H9 (cell line): ENCODE results near the gene MSANTD2. TPM values are rescaled to one million over a fixed set of nuclear protein-coding genes. Genes with fewer than 3 reads are reported as not detected.

Experiments used
- DNase-seq: peaks from one replicate; pipeline ENCODE4 v3.0.0-alpha.2; 2017
- H2AFZ ChIP-seq: one replicate; pipeline ENCODE4 v1.6.1; 2013; ENCODE audit warnings: mild to moderate bottlenecking, low read length, control low read depth, moderate library complexity
- H2AK5ac ChIP-seq: 2 replicates; pipeline ENCODE4 v1.6.1; 2013; ENCODE audit warnings: low read length, control low read depth, mixed read lengths; ENCODE audit not compliant: insufficient read length
- H2BK120ac ChIP-seq: one replicate; pipeline ENCODE4 v1.6.1; 2013; ENCODE audit warnings: low read depth, mild to moderate bottlenecking, low read length, control low read depth, inconsistent platforms; ENCODE audit not compliant: poor library complexity, severe bottlenecking
- H2BK12ac ChIP-seq: 2 replicates; pipeline ENCODE4 v1.6.1; 2013; ENCODE audit warnings: low read length, control low read depth, mixed read lengths, low read depth; ENCODE audit not compliant: insufficient read length
- H2BK15ac ChIP-seq: 2 replicates; pipeline ENCODE4 v1.6.1; 2013; ENCODE audit warnings: low read depth, low read length, control low read depth
- H2BK20ac ChIP-seq: one replicate; pipeline ENCODE4 v1.6.1; 2013; ENCODE audit warnings: low read depth, mild to moderate bottlenecking, low read length, control low read depth, inconsistent platforms; ENCODE audit not compliant: poor library complexity, severe bottlenecking
- H2BK5ac ChIP-seq: 2 replicates; pipeline ENCODE4 v1.6.1; 2013; ENCODE audit warnings: low read length, control low read depth, mixed read lengths; ENCODE audit not compliant: insufficient read length
- H3K14ac ChIP-seq: 2 replicates; pipeline ENCODE4 v1.6.1; 2013; ENCODE audit warnings: low read length, control low read depth; ENCODE audit not compliant: insufficient read depth
- H3K18ac ChIP-seq: 2 replicates; pipeline ENCODE4 v1.6.1; 2013; ENCODE audit warnings: low read depth, mild to moderate bottlenecking, mixed read lengths, low read length, control low read depth; ENCODE audit not compliant: insufficient read length
- H3K23ac ChIP-seq: 2 replicates; pipeline ENCODE4 v1.6.1; 2013; ENCODE audit warnings: low read length, control low read depth, mixed read lengths, low read depth; ENCODE audit not compliant: insufficient read length
- H3K23me2 ChIP-seq: 2 replicates; pipeline ENCODE4 v1.6.1; 2013; ENCODE audit warnings: low read depth, mild to moderate bottlenecking, mixed read lengths, low read length, control low read depth; ENCODE audit not compliant: insufficient read length, poor library complexity, severe bottlenecking
- H3K27ac ChIP-seq: 2 replicates; pipeline ENCODE4 v1.5.1; 2013; ENCODE audit warnings: low read length, control low read depth, mixed read lengths, low read depth; ENCODE audit not compliant: insufficient read length
- H3K27me3 ChIP-seq: 2 replicates; pipeline ENCODE4 v1.6.1; 2013; ENCODE audit warnings: low read length, control low read depth, inconsistent platforms; ENCODE audit not compliant: insufficient read depth
- H3K4ac ChIP-seq: 2 replicates; pipeline ENCODE4 v1.6.1; 2013; ENCODE audit warnings: low read depth, mild to moderate bottlenecking, control low read depth, inconsistent platforms, low read length, moderate library complexity
- H3K4me1 ChIP-seq: 2 replicates; pipeline ENCODE4 v1.6.1; 2013; ENCODE audit warnings: low read length, control low read depth, inconsistent platforms; ENCODE audit not compliant: insufficient read depth
- H3K4me2 ChIP-seq: 2 replicates; pipeline ENCODE4 v1.6.1; 2013; ENCODE audit warnings: low read length, control low read depth, mixed read lengths; ENCODE audit not compliant: insufficient read length, insufficient read depth
- H3K56ac ChIP-seq: 2 replicates; pipeline ENCODE4 v1.6.1; 2013; ENCODE audit warnings: low read depth, mild to moderate bottlenecking, mixed read lengths, low read length, control low read depth; ENCODE audit not compliant: insufficient read length
- H3K79me1 ChIP-seq: 2 replicates; pipeline ENCODE4 v1.6.1; 2013; ENCODE audit warnings: low read depth, mild to moderate bottlenecking, moderate library complexity, low read length, control low read depth, inconsistent platforms; ENCODE audit not compliant: insufficient read depth, poor library complexity, severe bottlenecking
- H3K79me2 ChIP-seq: 2 replicates; pipeline ENCODE4 v1.6.1; 2013; ENCODE audit warnings: low read length, control low read depth, inconsistent platforms; ENCODE audit not compliant: insufficient read depth
- H3K9ac ChIP-seq: 2 replicates; pipeline ENCODE4 v1.6.1; 2013; ENCODE audit warnings: low read length, control low read depth, mixed read lengths; ENCODE audit not compliant: insufficient read length; ENCODE audit errors: extremely low read depth
- H3K9me3 ChIP-seq: one replicate; pipeline ENCODE4 v1.6.1; 2013; ENCODE audit warnings: low read depth, low read length, inconsistent platforms; ENCODE audit not compliant: control insufficient read depth
- H3T11ph ChIP-seq: one replicate; pipeline ENCODE4 v1.6.1; 2013; ENCODE audit warnings: mild to moderate bottlenecking, low read length, control low read depth, inconsistent platforms
- H4K20me1 ChIP-seq: one replicate; pipeline ENCODE4 v1.6.1; 2013; ENCODE audit not compliant: control insufficient read depth, insufficient read length, insufficient read depth
- H4K5ac ChIP-seq: 2 replicates; pipeline ENCODE4 v1.6.1; 2013; ENCODE audit warnings: low read depth, mild to moderate bottlenecking, mixed read lengths, low read length, control low read depth; ENCODE audit not compliant: insufficient read length
- H4K8ac ChIP-seq: replicated peaks from 2 replicates; pipeline ENCODE4 v1.6.1; 2013; ENCODE audit warnings: low read length, control low read depth, mixed read lengths, low read depth; ENCODE audit not compliant: insufficient read length
- H4K91ac ChIP-seq: 2 replicates; pipeline ENCODE4 v1.6.1; 2013; ENCODE audit warnings: low read depth, mild to moderate bottlenecking, moderate library complexity, mixed read lengths, low read length, control low read depth; ENCODE audit not compliant: insufficient read length
- H3K27ac Mint-ChIP-seq, 3 experiments: 2 replicates in 2 of 3; 3 replicates in 1 of 3; pipeline ENCODE4 v1.8.0; 2020 to 2021; ENCODE audit warnings: mixed read lengths in 3 of 3, mild to moderate bottlenecking in 1 of 3, moderate library complexity in 1 of 3
- H3K27me3 Mint-ChIP-seq: 2 replicates; pipeline ENCODE4 v1.8.0; 2021; ENCODE audit warnings: low read depth, mild to moderate bottlenecking, moderate library complexity, mixed read lengths
- H3K36me3 Mint-ChIP-seq, 3 experiments: 2 replicates in 2 of 3; 3 replicates in 1 of 3; pipeline ENCODE4 v1.8.0; 2020 to 2021; ENCODE audit warnings: low read depth in 3 of 3, mixed read lengths in 3 of 3; ENCODE audit not compliant: insufficient read depth in 1 of 3
- H3K4me1 Mint-ChIP-seq, 2 experiments: 2 replicates each; pipeline ENCODE4 v1.8.0; 2020; ENCODE audit warnings: mixed read lengths in 2 of 2
- H3K4me3 Mint-ChIP-seq, 2 experiments: 2 replicates in 1 of 2; 3 replicates in 1 of 2; pipeline ENCODE4 v1.8.0; 2020 to 2021; ENCODE audit warnings: mild to moderate bottlenecking in 2 of 2, mixed read lengths in 2 of 2, moderate library complexity in 1 of 2
- H3K9me3 Mint-ChIP-seq, 2 experiments: 2 replicates in 1 of 2; 3 replicates in 1 of 2; pipeline ENCODE4 v1.8.0; 2020; ENCODE audit warnings: mild to moderate bottlenecking in 2 of 2, mixed read lengths in 2 of 2, moderate library complexity in 1 of 2
- whole genome bisulfite sequencing: extraction: QIAGEN DNeasy Blood & Tissue Kit; methylation state at CpG from one replicate; pipeline ENCODE4 v1.1.7; 2013; ENCODE audit warnings: missing lambda C conversion rate, low lambda C conversion rate, mixed read lengths; ENCODE audit not compliant: insufficient read length; ENCODE audit errors: extremely low coverage; 5-methylcytosine and 5-hydroxymethylcytosine counted together
- total RNA-seq: library from RNA; stranded (reverse); gene quantifications from 2 replicates; pipeline ENCODE4 v1.2.1, GENCODE V29; 2021
- TF ChIP-seq, protein P1 (sequence below): fragments of 200-600 bp; sonication (generic); conservative IDR thresholded peaks from 3 replicates; pipeline ENCODE4 v1.8.0; 2021; ENCODE audit warnings: antibody characterized with exemption, mild to moderate bottlenecking

MSANTD2 gene
- total RNA-seq, 1 experiment from 2014 or later = 18.1 TPM

DNA sequence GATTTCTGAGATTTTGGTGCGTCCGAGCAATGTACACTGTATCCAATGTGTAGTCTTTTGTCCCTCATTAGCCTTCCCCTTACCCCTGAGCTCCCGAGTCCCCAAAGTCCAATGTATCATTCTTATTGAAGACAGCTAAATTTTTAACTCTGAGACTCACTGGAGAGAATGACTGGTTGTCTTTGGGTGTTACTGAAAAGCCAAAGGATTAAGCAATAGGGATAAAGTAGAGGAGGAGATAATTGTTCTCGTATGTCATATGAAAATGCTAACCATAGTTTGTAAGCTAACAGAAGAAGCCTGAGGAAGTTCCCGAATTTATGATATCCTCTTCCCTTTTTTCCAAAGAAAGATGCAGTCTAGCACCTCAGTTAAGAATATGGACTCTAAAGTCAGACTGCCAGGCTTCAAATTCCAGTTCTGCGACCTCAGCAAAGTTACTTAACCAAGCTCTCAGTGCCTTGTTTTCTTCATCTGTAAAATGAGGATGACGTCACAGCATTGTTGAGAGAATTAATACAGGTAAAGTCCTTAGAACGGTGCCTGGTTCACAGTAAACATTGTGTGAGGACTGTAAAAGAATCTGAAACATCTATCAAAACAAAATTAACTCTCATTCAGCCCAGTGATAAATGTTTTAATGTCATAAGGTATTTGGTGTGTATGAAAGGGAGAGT, 1.6 kb upstream of the MSANTD2 start:
- peaks cover 23 to 31% of the 10 kb centered on the region in 2 experiments for H3K4me1 Mint-ChIP-seq
- Histone ChIP-seq H2BK20ac (no peak overlapping the region), H3K79me1 (no peaks in the 10 kb centered on the region), H3K56ac (no peak overlapping the region), H3K18ac (no peak overlapping the region), H2BK120ac (no peak overlapping the region), H3T11ph (no peak overlapping the region), H4K8ac (no peak overlapping the region), H2BK15ac (no peak overlapping the region), H3K4me1 (peaks cover 2% of the 10 kb centered on the region; the same call in 1 of the 2 replicates), H3K9me3 (no peaks in the 10 kb centered on the region), H3K23me2 (peaks cover 5% of the 10 kb centered on the region), H2BK5ac (no peak overlapping the region), H3K9ac (no peak overlapping the region), H3K27me3 (no peaks in the 10 kb centered on the region), H2BK12ac (no peak overlapping the region), H4K5ac (no peak overlapping the region), H3K4ac (no peak overlapping the region), H4K91ac (no peak overlapping the region), H2AFZ (no peak overlapping the region), H2AK5ac (no peak overlapping the region), H3K4me2 (no peak overlapping the region), H3K27ac (no peak overlapping the region), H4K20me1 (no peaks in the 10 kb centered on the region), H3K79me2 (peaks cover 21% of the 10 kb centered on the region; the same call in 1 of the 2 replicates), H3K14ac (no peak overlapping the region), H3K23ac (no peak overlapping the region)
- no peak for DNase-seq
- no peak overlapping the region for H3K27ac Mint-ChIP-seq
- WGBS = no CpG with 5 or more reads among the region's 8 CpGs
- peaks cover 1% of the 10 kb centered on the region; the same call in 1 of the 2 replicates for H3K27me3 Mint-ChIP-seq
- H3K36me3 Mint-ChIP-seq = peaks cover 6 to 17% (median 6%) of the 10 kb centered on the region in 3 experiments; a peak in 6 of 7 replicates
- peaks cover 0 to 8% of the 10 kb centered on the region in 2 experiments; a peak in 1 of 5 replicates for H3K9me3 Mint-ChIP-seq
- peak overlapping the region; percentile 33 to 49; a peak in 4 of 5 replicates for H3K4me3 Mint-ChIP-seq
- TF ChIP-seq, protein P1, sequence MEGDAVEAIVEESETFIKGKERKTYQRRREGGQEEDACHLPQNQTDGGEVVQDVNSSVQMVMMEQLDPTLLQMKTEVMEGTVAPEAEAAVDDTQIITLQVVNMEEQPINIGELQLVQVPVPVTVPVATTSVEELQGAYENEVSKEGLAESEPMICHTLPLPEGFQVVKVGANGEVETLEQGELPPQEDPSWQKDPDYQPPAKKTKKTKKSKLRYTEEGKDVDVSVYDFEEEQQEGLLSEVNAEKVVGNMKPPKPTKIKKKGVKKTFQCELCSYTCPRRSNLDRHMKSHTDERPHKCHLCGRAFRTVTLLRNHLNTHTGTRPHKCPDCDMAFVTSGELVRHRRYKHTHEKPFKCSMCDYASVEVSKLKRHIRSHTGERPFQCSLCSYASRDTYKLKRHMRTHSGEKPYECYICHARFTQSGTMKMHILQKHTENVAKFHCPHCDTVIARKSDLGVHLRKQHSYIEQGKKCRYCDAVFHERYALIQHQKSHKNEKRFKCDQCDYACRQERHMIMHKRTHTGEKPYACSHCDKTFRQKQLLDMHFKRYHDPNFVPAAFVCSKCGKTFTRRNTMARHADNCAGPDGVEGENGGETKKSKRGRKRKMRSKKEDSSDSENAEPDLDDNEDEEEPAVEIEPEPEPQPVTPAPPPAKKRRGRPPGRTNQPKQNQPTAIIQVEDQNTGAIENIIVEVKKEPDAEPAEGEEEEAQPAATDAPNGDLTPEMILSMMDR = no peak
